ENCODE data around the gene RPS10. TPM values are rescaled to one million over a fixed set of nuclear protein-coding genes. Genes with fewer than 3 reads are reported as not detected.
A peak's percentile ranks its signal among the peaks of the same experiment; 100 is the strongest.
"Not testable (repeated sequence)": the region's sequence is repeated elsewhere in the genome, so short reads cannot be mapped to it uniquely, and the experiment has no call there.

Gene RPS10
- total RNA-seq, 1 donor from 2014 or later = 1,626 TPM

DNA sequence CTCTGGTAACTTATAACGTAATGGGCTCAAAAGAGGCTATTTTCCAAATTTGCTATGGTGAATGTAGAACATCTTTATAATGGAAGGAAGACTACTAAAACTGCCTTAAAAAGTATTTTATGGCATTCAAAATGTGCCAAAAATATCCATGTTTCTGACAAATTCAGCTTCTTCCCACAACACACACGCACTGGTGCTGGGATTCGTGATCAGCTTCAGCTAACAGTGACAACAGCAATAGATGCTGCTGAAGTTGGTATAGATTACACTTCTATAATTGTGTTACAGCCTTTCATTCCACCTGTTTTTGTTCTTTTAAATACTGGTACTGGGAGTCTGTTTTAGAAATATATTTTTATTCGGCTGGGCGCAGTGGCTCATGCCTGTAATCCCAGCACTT, 52.4 kb downstream of the RPS10 start:
- Mint-ChIP-seq H3K27me3 (ENCODE audit: low read depth) (no peaks in the 10 kb centered on the region), H3K9me3 (no peaks in the 10 kb centered on the region), H3K36me3 (ENCODE audit: low read depth) (peaks cover 2% of the 10 kb centered on the region), H3K27ac (ENCODE audit: unreplicated experiment) (no peak overlapping the region), H3K4me1 (peaks cover 23% of the 10 kb centered on the region), H3K4me3 (no peak overlapping the region)
- TF ChIP-seq, protein P1, sequence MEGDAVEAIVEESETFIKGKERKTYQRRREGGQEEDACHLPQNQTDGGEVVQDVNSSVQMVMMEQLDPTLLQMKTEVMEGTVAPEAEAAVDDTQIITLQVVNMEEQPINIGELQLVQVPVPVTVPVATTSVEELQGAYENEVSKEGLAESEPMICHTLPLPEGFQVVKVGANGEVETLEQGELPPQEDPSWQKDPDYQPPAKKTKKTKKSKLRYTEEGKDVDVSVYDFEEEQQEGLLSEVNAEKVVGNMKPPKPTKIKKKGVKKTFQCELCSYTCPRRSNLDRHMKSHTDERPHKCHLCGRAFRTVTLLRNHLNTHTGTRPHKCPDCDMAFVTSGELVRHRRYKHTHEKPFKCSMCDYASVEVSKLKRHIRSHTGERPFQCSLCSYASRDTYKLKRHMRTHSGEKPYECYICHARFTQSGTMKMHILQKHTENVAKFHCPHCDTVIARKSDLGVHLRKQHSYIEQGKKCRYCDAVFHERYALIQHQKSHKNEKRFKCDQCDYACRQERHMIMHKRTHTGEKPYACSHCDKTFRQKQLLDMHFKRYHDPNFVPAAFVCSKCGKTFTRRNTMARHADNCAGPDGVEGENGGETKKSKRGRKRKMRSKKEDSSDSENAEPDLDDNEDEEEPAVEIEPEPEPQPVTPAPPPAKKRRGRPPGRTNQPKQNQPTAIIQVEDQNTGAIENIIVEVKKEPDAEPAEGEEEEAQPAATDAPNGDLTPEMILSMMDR (conservative IDR thresholded peaks at IDR 0.05) = no peak
- no peak for DNase-seq (ENCODE audit: low read depth, low spot score)

DNA sequence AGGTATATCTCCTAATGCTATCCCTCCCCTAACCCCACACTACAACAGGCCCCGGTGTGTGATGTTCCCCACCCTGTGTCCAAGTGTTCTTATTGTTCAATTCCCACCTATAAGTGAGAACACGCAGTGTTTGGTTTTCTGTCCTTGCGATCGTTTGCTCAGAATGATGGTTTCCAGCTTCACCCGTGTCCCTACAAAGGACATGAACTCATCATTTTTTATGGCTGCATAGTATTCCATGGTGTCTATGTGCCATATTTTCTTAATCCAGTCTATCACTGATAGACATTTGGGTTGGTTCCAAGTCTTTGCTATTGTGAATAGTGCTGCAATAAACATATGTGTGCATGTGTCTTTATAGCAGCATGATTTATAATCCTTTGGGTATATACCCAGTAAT, 54.0 kb downstream of the RPS10 start:
- H3K27ac Mint-ChIP-seq (ENCODE audit: unreplicated experiment); DNase-seq (ENCODE audit: low read depth, low spot score); H3K27me3 Mint-ChIP-seq (ENCODE audit: low read depth); H3K36me3 Mint-ChIP-seq (ENCODE audit: low read depth); H3K4me3 Mint-ChIP-seq; H3K9me3 Mint-ChIP-seq: not testable (repeated sequence)
- H3K4me1 Mint-ChIP-seq = peaks cover 23% of the 10 kb centered on the region

DNA sequence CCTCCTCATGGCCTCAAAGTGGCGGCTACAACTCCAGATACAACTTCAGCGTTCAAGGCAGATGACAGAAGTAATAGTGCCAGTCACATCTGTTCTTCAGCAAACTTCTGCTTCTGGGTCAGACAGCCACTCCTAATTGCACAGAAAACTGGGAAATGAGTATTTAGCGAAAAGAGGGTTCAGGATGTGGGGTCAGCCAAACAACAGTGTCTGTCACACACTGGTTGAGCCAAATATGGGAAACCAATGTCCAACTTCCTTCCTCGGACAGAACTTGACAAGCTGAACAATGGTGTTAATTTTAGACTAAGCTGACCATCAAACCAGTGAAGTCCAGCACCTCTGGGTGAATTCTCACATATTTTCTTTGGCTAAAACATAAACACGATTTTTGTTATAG, 55.5 kb downstream of the RPS10 start:
- DNase-seq (ENCODE audit: low read depth, low spot score) = no peak
- Mint-ChIP-seq H3K36me3 (ENCODE audit: low read depth) (peaks cover 2% of the 10 kb centered on the region), H3K4me3 (no peak overlapping the region), H3K9me3 (no peaks in the 10 kb centered on the region), H3K27me3 (ENCODE audit: low read depth) (no peaks in the 10 kb centered on the region), H3K27ac (ENCODE audit: unreplicated experiment) (peak overlapping the region; percentile 85), H3K4me1 (peaks cover 27% of the 10 kb centered on the region)
- TF ChIP-seq, protein P1 (conservative IDR thresholded peaks at IDR 0.05) = no peak

DNA sequence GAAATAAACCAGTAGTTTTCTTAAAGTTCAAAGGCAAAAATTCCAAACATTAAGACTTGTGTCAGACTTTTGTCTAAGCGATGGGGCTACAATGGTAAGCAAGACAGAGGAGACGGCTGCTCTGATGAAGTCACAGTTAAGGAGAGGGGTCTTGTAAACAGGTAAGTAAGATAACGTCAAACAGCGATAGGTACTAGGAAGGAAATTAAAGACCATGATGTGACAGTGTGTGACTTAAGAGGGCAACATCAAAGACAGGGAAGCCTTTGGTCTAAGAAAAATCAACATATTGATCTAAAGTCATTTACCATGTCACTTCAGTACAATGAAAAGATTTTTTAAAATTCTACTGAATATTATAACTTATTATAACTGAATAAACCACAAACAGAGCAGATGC, 56.5 kb downstream of the RPS10 start:
- peaks cover 27% of the 10 kb centered on the region for H3K4me1 Mint-ChIP-seq
- no peak overlapping the region for H3K4me3 Mint-ChIP-seq
- DNase-seq (ENCODE audit: low read depth, low spot score) = no peak
- H3K27ac Mint-ChIP-seq (ENCODE audit: unreplicated experiment) = no peak overlapping the region
- no peaks in the 10 kb centered on the region for H3K27me3 Mint-ChIP-seq (ENCODE audit: low read depth)
- H3K9me3 Mint-ChIP-seq = no peaks in the 10 kb centered on the region
- TF ChIP-seq, protein P1 (conservative IDR thresholded peaks at IDR 0.05) = no peak
- H3K36me3 Mint-ChIP-seq (ENCODE audit: low read depth) = peaks cover 2% of the 10 kb centered on the region

Other genes starting within 250 kb of the RPS10 start
- gene HMGA1, start 189.2 kb downstream of the RPS10 start, total RNA-seq = 1,143 and 1,176 TPM in 2 replicates
- gene SMIM29, start 177.1 kb downstream of the RPS10 start, total RNA-seq = 13.5 and 13.9 TPM in 2 replicates
- gene NUDT3, start 33.4 kb downstream of the RPS10 start, total RNA-seq = 47.5 and 50.0 TPM in 2 replicates
- 0.30 and 0.44 TPM in 2 replicates for gene PACSIN1, start 40.0 kb upstream of the RPS10 start, total RNA-seq
- gene SPDEF, start 130.3 kb upstream of the RPS10 start, total RNA-seq = 0.12 TPM in 1 of 2 replicates, not detected in the other